ENCODE data around the gene RASA2.

Gene RASA2

DNA sequence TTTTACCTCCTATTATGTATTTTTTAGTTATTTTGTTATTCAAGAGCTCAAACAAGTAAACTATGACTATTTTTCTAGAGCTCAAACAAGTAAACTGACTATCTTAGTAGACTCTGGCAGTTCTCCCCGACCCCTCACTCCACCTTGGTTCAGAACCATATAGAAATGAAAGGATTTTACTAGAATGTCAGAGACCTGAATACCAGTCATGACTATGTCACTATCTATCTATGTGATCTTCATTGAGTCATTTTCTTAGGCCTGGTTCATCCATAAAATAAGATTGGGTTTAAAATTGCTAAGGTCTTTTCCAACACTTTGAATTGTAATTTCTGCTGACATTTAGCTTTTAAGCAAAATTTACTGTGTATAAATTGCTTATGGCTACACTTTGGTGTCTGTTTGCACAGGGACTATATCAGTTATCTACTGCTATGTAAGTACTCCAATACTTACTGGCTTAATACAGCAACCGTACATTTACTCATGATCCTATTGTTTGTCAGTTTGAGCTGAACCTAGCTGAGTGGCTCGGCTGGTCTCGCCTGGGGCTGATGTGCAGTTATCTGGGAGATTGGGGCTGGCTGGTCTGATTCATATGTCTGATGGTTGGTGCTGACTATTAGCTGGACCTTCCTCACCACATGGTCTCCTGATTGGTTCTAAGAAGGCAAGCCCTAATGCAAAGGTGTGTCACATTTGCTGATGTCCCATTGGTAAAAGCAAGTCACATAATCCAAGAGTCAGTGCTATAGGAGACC, 37.0 kb downstream of the RASA2 start:
- Histone ChIP-seq H3K9ac (no peak overlapping the region), H2AFZ (ENCODE audit: low read depth) (no peak overlapping the region), H3K4me3 (IDR thresholded peaks at IDR 0.05; ENCODE audit: insufficient read depth, low read depth, low read length) (no peak overlapping the region), H3K79me2 (ENCODE audit: insufficient read depth, low read depth) (no peaks in the 10 kb centered on the region), H3K4me1 (ENCODE audit: low read depth, poor library complexity, severe bottlenecking) (no peaks in the 10 kb centered on the region), H3K36me3 (ENCODE audit: insufficient read depth) (no peaks in the 10 kb centered on the region; the same call in 1 of the 2 replicates), H4K20me1 (ENCODE audit: insufficient read depth) (no peaks in the 10 kb centered on the region), H3K4me2 (no peak overlapping the region), H3K27me3 (ENCODE audit: insufficient read depth, low read depth) (no peaks in the 10 kb centered on the region), H3K27ac (no peak overlapping the region)
- TF ChIP-seq, protein P1, sequence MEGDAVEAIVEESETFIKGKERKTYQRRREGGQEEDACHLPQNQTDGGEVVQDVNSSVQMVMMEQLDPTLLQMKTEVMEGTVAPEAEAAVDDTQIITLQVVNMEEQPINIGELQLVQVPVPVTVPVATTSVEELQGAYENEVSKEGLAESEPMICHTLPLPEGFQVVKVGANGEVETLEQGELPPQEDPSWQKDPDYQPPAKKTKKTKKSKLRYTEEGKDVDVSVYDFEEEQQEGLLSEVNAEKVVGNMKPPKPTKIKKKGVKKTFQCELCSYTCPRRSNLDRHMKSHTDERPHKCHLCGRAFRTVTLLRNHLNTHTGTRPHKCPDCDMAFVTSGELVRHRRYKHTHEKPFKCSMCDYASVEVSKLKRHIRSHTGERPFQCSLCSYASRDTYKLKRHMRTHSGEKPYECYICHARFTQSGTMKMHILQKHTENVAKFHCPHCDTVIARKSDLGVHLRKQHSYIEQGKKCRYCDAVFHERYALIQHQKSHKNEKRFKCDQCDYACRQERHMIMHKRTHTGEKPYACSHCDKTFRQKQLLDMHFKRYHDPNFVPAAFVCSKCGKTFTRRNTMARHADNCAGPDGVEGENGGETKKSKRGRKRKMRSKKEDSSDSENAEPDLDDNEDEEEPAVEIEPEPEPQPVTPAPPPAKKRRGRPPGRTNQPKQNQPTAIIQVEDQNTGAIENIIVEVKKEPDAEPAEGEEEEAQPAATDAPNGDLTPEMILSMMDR (conservative IDR thresholded peaks at IDR 0.05; ENCODE audit: low read depth, low read length) = no peak

- Histone ChIP-seq H3K4me2 (no peak overlapping the region), H3K36me3 (ENCODE audit: insufficient read depth) (no peaks in the 10 kb centered on the region), H3K27me3 (ENCODE audit: insufficient read depth, low read depth) (no peaks in the 10 kb centered on the region), H3K9ac (no peak overlapping the region), H2AFZ (ENCODE audit: low read depth) (no peak overlapping the region), H3K27ac (no peak overlapping the region), H3K79me2 (ENCODE audit: insufficient read depth, low read depth) (no peaks in the 10 kb centered on the region), H3K4me3 (IDR thresholded peaks at IDR 0.05; ENCODE audit: insufficient read depth, low read depth, low read length) (no peak overlapping the region), H3K4me1 (ENCODE audit: low read depth, poor library complexity, severe bottlenecking) (no peaks in the 10 kb centered on the region), H4K20me1 (ENCODE audit: insufficient read depth) (no peaks in the 10 kb centered on the region)
- TF ChIP-seq, protein P1 (conservative IDR thresholded peaks at IDR 0.05; ENCODE audit: low read depth, low read length) = no peak
These were observed 38.2 kb downstream of the RASA2 start for GRCh38 chr3:141524988-141525387.

DNA sequence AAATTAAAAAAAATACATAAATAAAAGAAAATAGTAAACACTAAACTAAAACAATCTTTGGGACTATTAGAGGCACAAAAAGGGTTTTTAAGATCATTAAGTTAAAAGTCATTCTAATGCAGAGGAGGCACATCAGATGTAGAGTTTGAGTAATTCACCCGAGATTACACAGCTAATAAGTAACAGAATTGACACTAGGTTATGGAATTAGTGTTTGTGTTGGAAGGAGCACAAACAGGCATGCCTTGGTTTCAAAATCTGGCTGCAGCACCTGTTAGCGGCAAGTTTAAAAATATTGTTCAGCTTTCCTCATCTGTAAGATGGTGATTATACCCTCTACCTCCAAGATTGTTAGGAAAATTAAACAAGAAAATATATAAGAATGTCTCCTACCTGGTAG, 39.0 kb downstream of the RASA2 start:
- no peak overlapping the region for H3K27ac ChIP-seq
- H3K79me2 ChIP-seq (ENCODE audit: insufficient read depth, low read depth) = no peaks in the 10 kb centered on the region
- H2AFZ ChIP-seq (ENCODE audit: low read depth) = no peak overlapping the region
- H3K4me1 ChIP-seq (ENCODE audit: low read depth, poor library complexity, severe bottlenecking) = no peaks in the 10 kb centered on the region
- H4K20me1 ChIP-seq (ENCODE audit: insufficient read depth) = no peaks in the 10 kb centered on the region
- TF ChIP-seq, protein P1 (conservative IDR thresholded peaks at IDR 0.05; ENCODE audit: low read depth, low read length) = no peak
- no peaks in the 10 kb centered on the region for H3K36me3 ChIP-seq (ENCODE audit: insufficient read depth)
- H3K4me3 ChIP-seq (IDR thresholded peaks at IDR 0.05; ENCODE audit: insufficient read depth, low read depth, low read length) = no peak overlapping the region
- H3K4me2 ChIP-seq = no peak overlapping the region
- no peak overlapping the region for H3K9ac ChIP-seq
- H3K27me3 ChIP-seq (ENCODE audit: insufficient read depth, low read depth) = no peaks in the 10 kb centered on the region

- no peak overlapping the region for H2AFZ ChIP-seq (ENCODE audit: low read depth)
- no peak overlapping the region for H3K27ac ChIP-seq
- no peaks in the 10 kb centered on the region for H3K79me2 ChIP-seq (ENCODE audit: insufficient read depth, low read depth)
- no peaks in the 10 kb centered on the region for H3K27me3 ChIP-seq (ENCODE audit: insufficient read depth, low read depth)
- H3K9ac ChIP-seq = no peak overlapping the region
- TF ChIP-seq, protein P1 (conservative IDR thresholded peaks at IDR 0.05; ENCODE audit: low read depth, low read length) = no peak
- no peaks in the 10 kb centered on the region for H3K4me1 ChIP-seq (ENCODE audit: low read depth, poor library complexity, severe bottlenecking)
- no peak overlapping the region for H3K4me2 ChIP-seq
- H3K4me3 ChIP-seq (IDR thresholded peaks at IDR 0.05; ENCODE audit: insufficient read depth, low read depth, low read length) = no peak overlapping the region
- H3K36me3 ChIP-seq (ENCODE audit: insufficient read depth) = no peaks in the 10 kb centered on the region
- H4K20me1 ChIP-seq (ENCODE audit: insufficient read depth) = no peaks in the 10 kb centered on the region
These were observed 39.9 kb downstream of the RASA2 start for GRCh38 chr3:141526709-141527108.
